Panc1 (cell line): Measurements from ENCODE around the gene HHAT. TPM values are rescaled to one million over a fixed set of nuclear protein-coding genes. Genes with fewer than 3 reads are reported as not detected.

Source experiments
- ATAC-seq: fragments of 200-7000 bp; cut with Tn5 transposase; 2 replicates; pipeline ENCODE4 v1.9.1; 2020; ENCODE audit warnings: mild to moderate bottlenecking, moderate library complexity
- BruUV-seq: library from RNA; stranded (reverse); fragments of 400-500 nt; replicated peaks from 2 replicates; lab custom pipeline; 2021; lab: Mats Ljungman, UMichigan
- CTCF ChIA-PET: fragments of 300-600 bp; sonication (Branson Sonifier 250); formaldehyde crosslinking; loops from one replicate; lab custom pipeline; 2022; ENCODE audit warnings: antibody characterized with exemption; lab: Charles Lee
- POLR2A ChIA-PET: fragments of 300-600 bp; sonication (Branson Sonifier 250); formaldehyde crosslinking; loops from one replicate; lab custom pipeline; 2022; ENCODE audit warnings: antibody characterized with exemption; lab: Charles Lee
- DNase-seq: peaks from one replicate; pipeline ENCODE4 v3.0.0-alpha.2; 2010; ENCODE audit warnings: low read depth, low spot score
- H3K27ac ChIP-seq: 2 replicates; pipeline ENCODE4 v1.5.1; 2011; ENCODE audit warnings: mild to moderate bottlenecking, low read length, inconsistent platforms
- H3K27me3 ChIP-seq: fragments of 200-500 bp; sonication (Bioruptor generic); 2 replicates; pipeline ENCODE4 v1.6.0; 2014; ENCODE audit warnings: low read length, inconsistent platforms; ENCODE audit not compliant: control insufficient read depth, insufficient read depth
- H3K36me3 ChIP-seq: fragments of 200-500 bp; sonication (Bioruptor generic); 2 replicates; pipeline ENCODE4 v1.5.1; 2014; ENCODE audit warnings: inconsistent platforms, mild to moderate bottlenecking, low read length, moderate library complexity; ENCODE audit not compliant: control insufficient read depth, insufficient read depth
- H3K4me1 ChIP-seq: 2 replicates; pipeline ENCODE4 v1.5.1; 2011; ENCODE audit warnings: inconsistent platforms, mild to moderate bottlenecking, low read length, moderate library complexity; ENCODE audit not compliant: control insufficient read depth, insufficient read depth
- H3K4me3 ChIP-seq, 2 experiments: 2 replicates each; pipeline ENCODE4 v1.5.1; 2011 to 2012; ENCODE audit warnings: low read depth in 2 of 2, low read length in 2 of 2, mild to moderate bottlenecking in 2 of 2, inconsistent platforms in 1 of 2, moderate library complexity in 1 of 2
- H3K9me3 ChIP-seq: fragments of 200-500 bp; sonication (Bioruptor generic); 2 replicates; pipeline ENCODE4 v1.5.1; 2014; ENCODE audit warnings: low read depth, mild to moderate bottlenecking, inconsistent platforms, low read length, moderate library complexity; ENCODE audit not compliant: control insufficient read depth, insufficient read depth
- CTCF ChIP-seq: fragments of 450-650 bp; IDR thresholded peaks from 2 replicates; pipeline ENCODE4 v1.5.1; 2017; ENCODE audit warnings: mild to moderate bottlenecking
- POLR2AphosphoS5 ChIP-seq: IDR thresholded peaks from 2 replicates; pipeline ENCODE4 v1.6.1; 2012; ENCODE audit warnings: mild to moderate bottlenecking, low read depth, low read length, moderate library complexity
- SIN3A ChIP-seq: IDR thresholded peaks from 2 replicates; pipeline ENCODE4 v1.6.1; 2012; ENCODE audit warnings: low read depth, mild to moderate bottlenecking, low read length, moderate library complexity, borderline replicate concordance; ENCODE audit not compliant: insufficient read depth
- TCF7L2 ChIP-seq: IDR thresholded peaks from 2 replicates; pipeline ENCODE4 v1.6.1; 2011; ENCODE audit warnings: mild to moderate bottlenecking, low read depth, low read length, inconsistent platforms
- in situ Hi-C: cut with HindIII; loops from 2 replicates; pipeline ENCODE4 v1.10.0; 2016; ENCODE audit warnings: low sequenced_read_pairs, low pct_unique_long_range_greater_than_20kb
- intact Hi-C: fragments of 100-400 bp; cut with micrococcal nuclease; formaldehyde crosslinking; loops from one replicate; pipeline ENCODE4 v1.10.0; 2022; ENCODE audit not compliant: unreplicated experiment
- total RNA-seq: library from RNA; stranded (reverse); gene quantifications from one replicate; pipeline ENCODE4 v1.2.1, GENCODE V29; 2021; ENCODE audit not compliant: unreplicated experiment
- TF ChIP-seq, protein P1 (sequence below), 2 experiments: IDR thresholded peaks; 2 replicates each; pipeline ENCODE4 v1.6.1; 2011 to 2012; ENCODE audit warnings: low read depth in 2 of 2, control low read depth in 1 of 2, low read length in 1 of 2, mild to moderate bottlenecking in 1 of 2, moderate library complexity in 1 of 2; ENCODE audit not compliant: insufficient read depth in 1 of 2

Gene HHAT
- total RNA-seq, 1 experiment from 2014 or later: 2.3 TPM

DNA sequence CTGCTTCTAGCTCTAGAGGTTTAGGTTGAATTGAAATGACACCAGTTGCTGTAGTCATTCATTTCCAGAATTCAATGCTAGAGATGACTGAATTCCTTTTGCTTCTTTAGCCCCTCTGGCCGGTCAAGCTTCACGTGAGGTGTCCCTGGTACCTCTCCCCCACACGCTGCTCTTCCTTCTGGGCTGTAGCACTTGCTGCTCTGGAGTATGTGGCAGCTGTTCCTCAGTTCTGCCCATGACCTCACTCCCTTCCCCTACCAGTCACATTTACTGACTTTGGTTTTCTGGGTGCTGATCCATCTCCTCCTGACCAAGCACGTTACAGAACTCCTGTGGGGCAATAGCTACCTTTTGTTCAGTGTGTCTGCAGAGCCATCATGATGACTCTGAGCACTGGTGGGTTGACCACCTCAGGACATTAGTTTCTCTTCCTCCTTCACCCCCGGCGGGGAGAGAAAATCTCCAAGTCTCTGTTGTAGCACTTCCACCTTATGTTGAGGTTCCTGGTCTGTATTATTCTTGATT, 128.1 kb downstream of the HHAT start:
- H3K27ac ChIP-seq: no peak overlapping the region
- ATAC-seq: no peak
- H3K36me3 ChIP-seq: no peaks in the 10 kb centered on the region
- H3K4me1 ChIP-seq: no peaks in the 10 kb centered on the region
- H3K9me3 ChIP-seq: no peaks in the 10 kb centered on the region
- H3K27me3 ChIP-seq: no peaks in the 10 kb centered on the region
- BruUV-seq: no TSS peak
- ChIA-PET POLR2A (no interaction called here), CTCF (no interaction called here)
- intact Hi-C loops: no loop called here
- no peak overlapping the region for H3K4me3 ChIP-seq
- no peak for TF ChIP-seq POLR2AphosphoS5
- DNase-seq: no peak
- in situ Hi-C loops: no loop called here

DNA sequence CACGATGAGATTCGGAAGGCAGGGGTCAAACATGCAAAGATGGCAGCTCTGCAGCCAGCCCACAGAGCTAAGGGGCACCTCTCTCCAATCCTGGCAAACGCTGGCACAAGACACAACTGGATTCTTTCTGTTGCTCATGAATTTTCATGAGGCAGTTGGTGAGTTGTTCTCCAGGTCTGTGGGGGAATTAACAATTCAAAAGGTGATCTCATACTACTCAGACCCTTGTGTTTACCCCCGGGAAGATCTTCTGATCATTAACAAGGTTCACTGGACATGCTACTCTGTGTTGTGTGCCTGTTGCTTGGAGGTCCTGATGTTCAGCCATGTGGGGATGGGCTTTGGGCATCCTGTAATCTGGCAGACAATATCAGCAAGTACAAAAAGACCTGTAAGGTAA, 128.9 kb downstream of the HHAT start:
- ATAC-seq (no peak), DNase-seq (no peak)
- Histone ChIP-seq H3K27ac (no peak overlapping the region), H3K4me3 (no peak overlapping the region), H3K27me3 (no peaks in the 10 kb centered on the region), H3K9me3 (no peaks in the 10 kb centered on the region), H3K4me1 (no peaks in the 10 kb centered on the region), H3K36me3 (no peaks in the 10 kb centered on the region)
- no TSS peak for BruUV-seq
- TF ChIP-seq, protein P1, sequence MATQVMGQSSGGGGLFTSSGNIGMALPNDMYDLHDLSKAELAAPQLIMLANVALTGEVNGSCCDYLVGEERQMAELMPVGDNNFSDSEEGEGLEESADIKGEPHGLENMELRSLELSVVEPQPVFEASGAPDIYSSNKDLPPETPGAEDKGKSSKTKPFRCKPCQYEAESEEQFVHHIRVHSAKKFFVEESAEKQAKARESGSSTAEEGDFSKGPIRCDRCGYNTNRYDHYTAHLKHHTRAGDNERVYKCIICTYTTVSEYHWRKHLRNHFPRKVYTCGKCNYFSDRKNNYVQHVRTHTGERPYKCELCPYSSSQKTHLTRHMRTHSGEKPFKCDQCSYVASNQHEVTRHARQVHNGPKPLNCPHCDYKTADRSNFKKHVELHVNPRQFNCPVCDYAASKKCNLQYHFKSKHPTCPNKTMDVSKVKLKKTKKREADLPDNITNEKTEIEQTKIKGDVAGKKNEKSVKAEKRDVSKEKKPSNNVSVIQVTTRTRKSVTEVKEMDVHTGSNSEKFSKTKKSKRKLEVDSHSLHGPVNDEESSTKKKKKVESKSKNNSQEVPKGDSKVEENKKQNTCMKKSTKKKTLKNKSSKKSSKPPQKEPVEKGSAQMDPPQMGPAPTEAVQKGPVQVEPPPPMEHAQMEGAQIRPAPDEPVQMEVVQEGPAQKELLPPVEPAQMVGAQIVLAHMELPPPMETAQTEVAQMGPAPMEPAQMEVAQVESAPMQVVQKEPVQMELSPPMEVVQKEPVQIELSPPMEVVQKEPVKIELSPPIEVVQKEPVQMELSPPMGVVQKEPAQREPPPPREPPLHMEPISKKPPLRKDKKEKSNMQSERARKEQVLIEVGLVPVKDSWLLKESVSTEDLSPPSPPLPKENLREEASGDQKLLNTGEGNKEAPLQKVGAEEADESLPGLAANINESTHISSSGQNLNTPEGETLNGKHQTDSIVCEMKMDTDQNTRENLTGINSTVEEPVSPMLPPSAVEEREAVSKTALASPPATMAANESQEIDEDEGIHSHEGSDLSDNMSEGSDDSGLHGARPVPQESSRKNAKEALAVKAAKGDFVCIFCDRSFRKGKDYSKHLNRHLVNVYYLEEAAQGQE (IDR thresholded peaks at IDR 0.05; ENCODE audit: insufficient read depth in 1 of 2, low read depth in 2 of 2, low read length in 1 of 2): no peak
- TF ChIP-seq CTCF: no peak
- TF ChIP-seq TCF7L2: no peak
- no peak for TF ChIP-seq SIN3A
- no peak for TF ChIP-seq POLR2AphosphoS5
- CTCF ChIA-PET: no interaction called here
- intact Hi-C loops: no loop called here
- in situ Hi-C loops: no loop called here
- POLR2A ChIA-PET: no interaction called here

- intact Hi-C loops: no loop called here
These were observed 135.9 kb downstream of the HHAT start for GRCh38 chr1:210464519-210465039.

More at GRCh38 chr1:210464519-210465039, 135.9 kb downstream of the HHAT start:
- TF ChIP-seq TCF7L2 (no peak), POLR2AphosphoS5 (no peak), SIN3A (no peak), CTCF (no peak)
- TF ChIP-seq, protein P1 (IDR thresholded peaks at IDR 0.05; ENCODE audit: insufficient read depth in 1 of 2, low read depth in 2 of 2, low read length in 1 of 2): no peak
- Histone ChIP-seq H3K9me3 (no peaks in the 10 kb centered on the region), H3K4me1 (no peaks in the 10 kb centered on the region), H3K36me3 (no peaks in the 10 kb centered on the region), H3K27me3 (no peaks in the 10 kb centered on the region), H3K27ac (no peak overlapping the region), H3K4me3 (no peak overlapping the region)
- no peak for DNase-seq
- in situ Hi-C loops: no loop called here
- no peak for ATAC-seq
- BruUV-seq: no TSS peak
- CTCF ChIA-PET: no interaction called here
- POLR2A ChIA-PET: no interaction called here
